HepG2 (cell line): ENCODE data around the gene ELF1. TPM values are rescaled to one million over a fixed set of nuclear protein-coding genes. Genes with fewer than 3 reads are reported as not detected.

Experiments used
- ATAC-seq: fragments of 200-7000 bp; cut with Tn5 transposase; 3 replicates; pipeline ENCODE4 v1.9.1; 2020; ENCODE audit warnings: mild to moderate bottlenecking, moderate library complexity
- BruUV-seq: library from RNA; stranded (reverse); fragments of 400-500 nt; replicated peaks from 2 replicates; lab custom pipeline; 2021; lab: Mats Ljungman, UMichigan
- CTCF ChIA-PET: fragments of 300-600 bp; formaldehyde crosslinking; extraction: SDS; loops from one replicate; lab custom pipeline; 2021; ENCODE audit warnings: low total read pairs, inconsistent platforms, low intra/inter-chr PET ratio; lab: Yijun Ruan, JAX
- POLR2A ChIA-PET: fragments of 350-600 bp; sonication (Branson Sonifier 250); formaldehyde crosslinking; loops from one replicate; lab custom pipeline; 2020; ENCODE audit warnings: antibody characterized with exemption, inconsistent platforms; lab: Yijun Ruan, JAX
- DNase-seq: peaks from one replicate; pipeline ENCODE4 v3.0.0-alpha.2; 2015; ENCODE audit warnings: low spot score
- FAIRE-seq: peaks from 3 replicates; lab custom pipeline; 2011; peaks lifted over from hg19 to GRCh38; lab: Jason Lieb, UNC
- H2AFZ ChIP-seq: one replicate; pipeline ENCODE4 v1.6.1; 2011; ENCODE audit warnings: low read length, inconsistent platforms
- H3K27ac ChIP-seq: fragments of 300-600 bp; 3 replicates; pipeline ENCODE4 v1.8.0; 2011; ENCODE audit warnings: mixed run types, mild to moderate bottlenecking, mixed read lengths, low read length, inconsistent platforms; ENCODE audit not compliant: insufficient read depth; ENCODE audit errors: extremely low read length
- H3K27me3 ChIP-seq, 2 experiments: fragments of 200-600 bp in 1 of 2; 2 replicates in 1 of 2; 3 replicates in 1 of 2; pipeline versions ENCODE4 v1.6.0 to v1.8.0; 2011; ENCODE audit warnings: low read length in 2 of 2, mild to moderate bottlenecking in 2 of 2, moderate library complexity in 2 of 2, inconsistent platforms in 1 of 2; ENCODE audit not compliant: insufficient read depth in 2 of 2, control insufficient read depth in 1 of 2
- H3K36me3 ChIP-seq, 2 experiments: fragments of 200-600 bp in 1 of 2; replicated peaks in 1 of 2; 2 replicates in 1 of 2; 3 replicates in 1 of 2; pipeline versions ENCODE4 v1.5.1 to v1.8.0; 2011; ENCODE audit warnings: low read length in 2 of 2, inconsistent platforms in 1 of 2; ENCODE audit not compliant: insufficient read depth in 2 of 2, control insufficient read depth in 1 of 2
- H3K4me1 ChIP-seq: 2 replicates; pipeline ENCODE4 v1.5.1; 2012; ENCODE audit warnings: low read length, inconsistent platforms; ENCODE audit not compliant: insufficient read depth
- H3K4me2 ChIP-seq: 2 replicates; pipeline ENCODE4 v1.6.0; 2011; ENCODE audit warnings: low read depth, low read length, inconsistent platforms
- H3K4me3 ChIP-seq, 3 experiments: fragments of 200-600 bp in 1 of 3; sonication (generic), shearing (Covaris generic) in 1 of 3; replicated peaks in 1 of 3; 2 replicates each; pipeline ENCODE4 v1.5.1; 2011 to 2016; ENCODE audit warnings: low read length in 3 of 3, inconsistent platforms in 2 of 3, low read depth in 2 of 3, mild to moderate bottlenecking in 2 of 3, control low read depth in 1 of 3, mixed read lengths in 1 of 3; ENCODE audit not compliant: insufficient read depth in 1 of 3
- H3K79me2 ChIP-seq: one replicate; pipeline ENCODE4 v1.6.1; 2011; ENCODE audit warnings: low read length, inconsistent platforms; ENCODE audit not compliant: insufficient read depth
- H3K9ac ChIP-seq: 2 replicates; pipeline ENCODE4 v1.6.0; 2011; ENCODE audit warnings: mild to moderate bottlenecking, low read depth, low read length, inconsistent platforms; ENCODE audit not compliant: insufficient read depth
- H3K9me3 ChIP-seq: 2 replicates; pipeline ENCODE4 v1.5.1; 2012; ENCODE audit warnings: mild to moderate bottlenecking, low read length
- H4K20me1 ChIP-seq: 2 replicates; pipeline ENCODE4 v1.6.0; 2011; ENCODE audit warnings: inconsistent platforms, mild to moderate bottlenecking, low read length, moderate library complexity; ENCODE audit not compliant: insufficient read depth
- ATF2 ChIP-seq: sonication (generic); formaldehyde crosslinking; IDR thresholded peaks from 2 replicates; pipeline ENCODE4 v1.4.0; 2020; ENCODE audit warnings: missing genetic modification reagents
- E2F1 ChIP-seq: sonication (generic); formaldehyde crosslinking; IDR thresholded peaks from 2 replicates; pipeline ENCODE4 v1.5.0; 2020; ENCODE audit warnings: missing genetic modification reagents
- GLI4 ChIP-seq: sonication (generic); formaldehyde crosslinking; IDR thresholded peaks from 2 replicates; pipeline ENCODE4 v1.5.1; 2020; ENCODE audit warnings: missing genetic modification reagents, mild to moderate bottlenecking, moderate library complexity, borderline replicate concordance
- NPAS2 ChIP-seq: sonication (generic); formaldehyde crosslinking; IDR thresholded peaks from 2 replicates; pipeline ENCODE4 v1.8.0; 2022; ENCODE audit warnings: mild to moderate bottlenecking, missing genetic modification reagents, borderline replicate concordance
- RCOR2 ChIP-seq: IDR thresholded peaks from 2 replicates; pipeline ENCODE4 v1.6.1; 2016; ENCODE audit warnings: missing biosample characterization, missing genetic modification reagents
- ZNF121 ChIP-seq: sonication (generic); formaldehyde crosslinking; IDR thresholded peaks from 2 replicates; pipeline ENCODE4 v1.5.0; 2020; ENCODE audit warnings: mild to moderate bottlenecking, missing genetic modification reagents
- ZNF30 ChIP-seq: sonication (generic); formaldehyde crosslinking; IDR thresholded peaks from 2 replicates; pipeline ENCODE4 v1.5.0; 2020; ENCODE audit warnings: mild to moderate bottlenecking, missing genetic modification reagents
- WGBS: methylation state at CpG from one replicate; pipeline ENCODE4 v1.1.6; 2017; ENCODE audit warnings: low lambda C conversion rate; 5-methylcytosine and 5-hydroxymethylcytosine counted together
- in situ Hi-C: cut with HindIII; loops from 2 replicates; pipeline ENCODE4 v1.10.0; 2017; ENCODE audit warnings: low pct_unique_long_range_greater_than_20kb; ENCODE audit not compliant: extremely low pct_ligation_motif_present
- intact Hi-C: fragments of 100-400 bp; cut with micrococcal nuclease; formaldehyde crosslinking; loops from one replicate; pipeline ENCODE4 v1.10.0; 2022; ENCODE audit not compliant: unreplicated experiment
- polyA plus RNA-seq, 8 experiments: library from polyadenylated mRNA; depleted of rRNA in 3 of 8; stranded (reverse) in 7 of 8; unstranded in 1 of 8; fragments of >200 nt; fragmentation: Illumina TruSeq in 4 of 8; extraction: Trizol in 4 of 8; gene quantifications; 2 replicates each; pipeline versions ENCODE4 v1.2.1 to v1.2.3, GENCODE V29; 2011 to 2016; ENCODE audit warnings: low read depth in 4 of 8, missing spikeins in 1 of 8, mixed read lengths in 1 of 8; ENCODE audit not compliant: insufficient read depth in 1 of 8
- total RNA-seq, 5 experiments: library from RNA; depleted of rRNA; stranded (reverse); fragments of >200 nt; fragmentation: Illumina TruSeq; extraction: Trizol; gene quantifications; 2 replicates each; pipeline ENCODE4 v1.2.3, GENCODE V29; 2016; ENCODE audit warnings: low read depth in 1 of 5
- TF ChIP-seq, protein P1 (sequence below): sonication (generic); formaldehyde crosslinking; IDR thresholded peaks from 2 replicates; pipeline ENCODE4 v1.8.1; 2023; ENCODE audit warnings: mild to moderate bottlenecking, missing genetic modification reagents
- TF ChIP-seq, protein P2 (sequence below): sonication (generic); formaldehyde crosslinking; IDR thresholded peaks from 2 replicates; pipeline ENCODE4 v1.4.0; 2020; ENCODE audit warnings: mild to moderate bottlenecking, missing genetic modification reagents

The ELF1 gene
- total and polyA plus RNA-seq, 2 of the 13 experiments (the other 11 are each of a cell fraction or from before 2014, with no cell fraction given) = 24.6 to 71.5 TPM

- no peak overlapping the region for H2AFZ ChIP-seq
- no peak for ATAC-seq
- H3K27me3 ChIP-seq = no peaks in the 10 kb centered on the region
- CTCF ChIA-PET = no interaction called here
- TF ChIP-seq E2F1 (no peak), ZNF30 (no peak), NPAS2 (CRISPR knock-in tag) (no peak), ZNF121 (CRISPR knock-in tag) (peak; percentile 35; the same call in 1 of the 2 replicates), RCOR2 (CRISPR knock-in tag) (no peak), ATF2 (CRISPR knock-in tag) (no peak), GLI4 (no peak)
- TF ChIP-seq, protein P1, sequence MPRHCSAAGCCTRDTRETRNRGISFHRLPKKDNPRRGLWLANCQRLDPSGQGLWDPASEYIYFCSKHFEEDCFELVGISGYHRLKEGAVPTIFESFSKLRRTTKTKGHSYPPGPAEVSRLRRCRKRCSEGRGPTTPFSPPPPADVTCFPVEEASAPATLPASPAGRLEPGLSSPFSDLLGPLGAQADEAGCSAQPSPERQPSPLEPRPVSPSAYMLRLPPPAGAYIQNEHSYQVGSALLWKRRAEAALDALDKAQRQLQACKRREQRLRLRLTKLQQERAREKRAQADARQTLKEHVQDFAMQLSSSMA = no peak
- TF ChIP-seq, protein P2, sequence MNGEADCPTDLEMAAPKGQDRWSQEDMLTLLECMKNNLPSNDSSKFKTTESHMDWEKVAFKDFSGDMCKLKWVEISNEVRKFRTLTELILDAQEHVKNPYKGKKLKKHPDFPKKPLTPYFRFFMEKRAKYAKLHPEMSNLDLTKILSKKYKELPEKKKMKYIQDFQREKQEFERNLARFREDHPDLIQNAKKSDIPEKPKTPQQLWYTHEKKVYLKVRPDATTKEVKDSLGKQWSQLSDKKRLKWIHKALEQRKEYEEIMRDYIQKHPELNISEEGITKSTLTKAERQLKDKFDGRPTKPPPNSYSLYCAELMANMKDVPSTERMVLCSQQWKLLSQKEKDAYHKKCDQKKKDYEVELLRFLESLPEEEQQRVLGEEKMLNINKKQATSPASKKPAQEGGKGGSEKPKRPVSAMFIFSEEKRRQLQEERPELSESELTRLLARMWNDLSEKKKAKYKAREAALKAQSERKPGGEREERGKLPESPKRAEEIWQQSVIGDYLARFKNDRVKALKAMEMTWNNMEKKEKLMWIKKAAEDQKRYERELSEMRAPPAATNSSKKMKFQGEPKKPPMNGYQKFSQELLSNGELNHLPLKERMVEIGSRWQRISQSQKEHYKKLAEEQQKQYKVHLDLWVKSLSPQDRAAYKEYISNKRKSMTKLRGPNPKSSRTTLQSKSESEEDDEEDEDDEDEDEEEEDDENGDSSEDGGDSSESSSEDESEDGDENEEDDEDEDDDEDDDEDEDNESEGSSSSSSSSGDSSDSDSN (CRISPR knock-in tag) = no peak
- TF ChIP-seq, all 625 proteins: peak for 1
- intact Hi-C loops = no loop called here
- POLR2A ChIA-PET = no interaction called here
- Histone ChIP-seq H3K9ac (no peak overlapping the region), H3K4me3 (no peak overlapping the region), H3K27ac (no peak overlapping the region), H3K36me3 (peaks cover 15 to 56% of the 10 kb centered on the region in 2 experiments), H3K4me1 (peaks cover 5% of the 10 kb centered on the region; the same call in 1 of the 2 replicates), H3K9me3 (no peaks in the 10 kb centered on the region), H3K4me2 (no peak overlapping the region), H4K20me1 (no peaks in the 10 kb centered on the region), H3K79me2 (no peaks in the 10 kb centered on the region)
- in situ Hi-C loops = no loop called here
- DNase-seq (no peak), FAIRE-seq (no peak)
- no TSS peak for BruUV-seq
- 93% methylated on average over 5 of the region's 5 CpGs for WGBS
Measured at GRCh38 chr13:40941581-40941980, 77.5 kb downstream of the ELF1 start.
